ENCODE measurements around the gene HNRNPL. TPM values are rescaled to one million over a fixed set of nuclear protein-coding genes. Genes with fewer than 3 reads are reported as not detected.
A peak's percentile ranks its signal among the peaks of the same experiment; 100 is the strongest.

HNRNPL gene
- total and polyA plus RNA-seq, 2 donors (not counting 1 experiment from before 2014, with no cell fraction given): 292 to 418 TPM

DNA sequence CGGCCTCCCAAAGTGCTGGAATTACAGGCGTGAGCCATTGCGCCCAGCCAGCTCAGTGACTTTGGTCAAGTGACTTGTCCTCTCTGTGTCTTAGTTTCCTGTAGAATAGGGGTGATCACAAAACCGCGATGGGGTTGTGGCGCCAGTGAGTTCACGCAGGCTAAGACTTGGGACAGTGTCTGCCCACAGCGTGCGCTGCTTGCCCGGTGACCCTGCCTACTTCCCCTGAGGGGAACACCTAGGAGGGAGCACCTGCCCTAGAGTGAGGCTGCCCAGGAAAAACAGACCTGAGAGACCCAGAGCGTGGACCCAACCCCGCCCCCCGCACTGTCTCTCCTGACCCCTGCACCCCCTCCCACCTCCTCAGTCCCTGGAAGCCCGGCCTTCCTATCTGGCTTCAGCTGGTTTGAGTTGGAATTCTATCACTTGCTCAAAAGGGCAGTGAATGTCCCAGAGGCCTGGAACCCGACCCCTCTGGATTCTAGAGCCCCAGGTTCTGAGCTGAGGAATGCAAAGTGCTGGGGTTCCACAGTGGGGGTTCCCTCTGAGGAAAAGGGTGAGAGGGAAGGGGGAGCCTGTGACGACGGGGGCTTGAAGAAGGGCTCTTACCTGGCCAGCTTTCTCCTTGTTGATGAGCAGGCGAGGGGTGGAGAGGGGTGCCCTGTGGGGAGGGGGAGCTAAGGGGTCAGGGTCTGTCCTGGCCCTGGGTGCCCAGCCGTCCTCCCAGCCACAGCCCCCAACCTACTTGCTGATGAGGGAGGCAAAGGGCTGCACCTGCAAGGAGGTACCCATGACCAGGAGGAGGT lies 30.5 kb upstream of the HNRNPL start:
- no peaks in the 10 kb centered on the region for H4K20me1 ChIP-seq (ENCODE audit: control insufficient read depth, insufficient read depth, low read length, poor library complexity, severe bottlenecking)
- ChIA-PET POLR2A (interaction anchor here (1.1 to 4.2 kb wide), 2 partner anchors 11 to 29 kb away, joined by 3 to 23 read pairs; no protein-coding TSS in a partner anchor), CTCF (interaction anchor here (1.0 to 4.0 kb wide), 4 partner anchors 10 to 49 kb away, joined by 3 to 21 read pairs (median 12); partner anchors contain the start of gene ECH1)
- no peak overlapping the region for H3K4me3 ChIP-seq (ENCODE audit: control extremely low read depth in 1 of 5, extremely low read depth in 1 of 5, insufficient read depth in 1 of 5, low read depth in 2 of 5, low read length in 4 of 5)
- no peak overlapping the region for H3K4me3 Mint-ChIP-seq
- H3K9me3 ChIP-seq (ENCODE audit: control extremely low read depth in 1 of 3, control insufficient read depth in 2 of 3, insufficient read depth in 1 of 3, low read length in 2 of 3): no peaks in the 10 kb centered on the region
- DNase-seq (no peak), ATAC-seq (ENCODE audit: low read depth) (no peak)
- no peaks in the 10 kb centered on the region for H3K9me3 Mint-ChIP-seq (ENCODE audit: insufficient read depth)
- H3K4me2 ChIP-seq (replicated peaks; ENCODE audit: low read depth, low read length, poor library complexity, severe bottlenecking): no peak overlapping the region
- TF ChIP-seq EZH2 (IDR thresholded peaks at IDR 0.05; ENCODE audit: borderline replicate concordance, insufficient read depth, low read depth, low read length, poor library complexity, severe bottlenecking): no peak
- TF ChIP-seq, protein P1, sequence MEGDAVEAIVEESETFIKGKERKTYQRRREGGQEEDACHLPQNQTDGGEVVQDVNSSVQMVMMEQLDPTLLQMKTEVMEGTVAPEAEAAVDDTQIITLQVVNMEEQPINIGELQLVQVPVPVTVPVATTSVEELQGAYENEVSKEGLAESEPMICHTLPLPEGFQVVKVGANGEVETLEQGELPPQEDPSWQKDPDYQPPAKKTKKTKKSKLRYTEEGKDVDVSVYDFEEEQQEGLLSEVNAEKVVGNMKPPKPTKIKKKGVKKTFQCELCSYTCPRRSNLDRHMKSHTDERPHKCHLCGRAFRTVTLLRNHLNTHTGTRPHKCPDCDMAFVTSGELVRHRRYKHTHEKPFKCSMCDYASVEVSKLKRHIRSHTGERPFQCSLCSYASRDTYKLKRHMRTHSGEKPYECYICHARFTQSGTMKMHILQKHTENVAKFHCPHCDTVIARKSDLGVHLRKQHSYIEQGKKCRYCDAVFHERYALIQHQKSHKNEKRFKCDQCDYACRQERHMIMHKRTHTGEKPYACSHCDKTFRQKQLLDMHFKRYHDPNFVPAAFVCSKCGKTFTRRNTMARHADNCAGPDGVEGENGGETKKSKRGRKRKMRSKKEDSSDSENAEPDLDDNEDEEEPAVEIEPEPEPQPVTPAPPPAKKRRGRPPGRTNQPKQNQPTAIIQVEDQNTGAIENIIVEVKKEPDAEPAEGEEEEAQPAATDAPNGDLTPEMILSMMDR (IDR thresholded peaks at IDR 0.05): no peak
- H3K79me2 ChIP-seq (ENCODE audit: control insufficient read depth, insufficient read depth, low read length): peaks cover 12% of the 10 kb centered on the region
- peak overlapping the region; percentile 100 for H3K27ac Mint-ChIP-seq
- intact Hi-C loops (cut with micrococcal nuclease): no loop called here
- no peaks in the 10 kb centered on the region for H3K27me3 ChIP-seq (replicated peaks in 1 of 4; ENCODE audit: control extremely low read depth in 1 of 4, control insufficient read depth in 3 of 4, insufficient read depth in 4 of 4, low read length in 3 of 4)
- peaks cover 41% of the 10 kb centered on the region for H3K4me1 Mint-ChIP-seq
- 98% methylated on average over 13 of the region's 19 CpGs for WGBS (ENCODE audit: insufficient coverage)
- no peaks in the 10 kb centered on the region for H3K27me3 Mint-ChIP-seq
- H3K9ac ChIP-seq (ENCODE audit: low read length): no peak overlapping the region
- H3K27ac ChIP-seq (ENCODE audit: low read length in 2 of 2): peak overlapping the region; percentile 94 to 98
- no peak overlapping the region for H2AFZ ChIP-seq (ENCODE audit: insufficient read depth, low read depth, low read length, poor library complexity, severe bottlenecking)
- H3K36me3 ChIP-seq (replicated peaks in 1 of 2; ENCODE audit: control extremely low read depth in 1 of 2, control insufficient read depth in 1 of 2, extremely low read depth in 1 of 2, insufficient read depth in 2 of 2, low read length in 1 of 2): peaks cover 0 to 15% of the 10 kb centered on the region in 2 experiments
- peaks cover 35 to 44% of the 10 kb centered on the region in 2 donors for H3K4me1 ChIP-seq (ENCODE audit: control insufficient read depth in 2 of 2, insufficient read depth in 2 of 2, low read length in 2 of 2)

- POLR2A ChIA-PET: interaction anchor here (0.9 to 4.2 kb wide), 3 partner anchors 9 to 31 kb away, joined by 3 to 24 read pairs (median 23); partner anchors contain the start of gene HNRNPL
- Histone ChIP-seq H3K4me2 (replicated peaks; ENCODE audit: low read depth, low read length, poor library complexity, severe bottlenecking) (peak overlapping the region; percentile 92), H3K4me3 (ENCODE audit: control extremely low read depth in 1 of 5, extremely low read depth in 1 of 5, insufficient read depth in 1 of 5, low read depth in 2 of 5, low read length in 4 of 5) (peak overlapping the region in 1 of 5 experiments; percentile 73), H2AFZ (ENCODE audit: insufficient read depth, low read depth, low read length, poor library complexity, severe bottlenecking) (peak overlapping the region; percentile 86), H3K9ac (ENCODE audit: low read length) (peak overlapping the region; percentile 70), H3K79me2 (ENCODE audit: control insufficient read depth, insufficient read depth, low read length) (peaks cover 12% of the 10 kb centered on the region), H3K36me3 (replicated peaks in 1 of 2; ENCODE audit: control extremely low read depth in 1 of 2, control insufficient read depth in 1 of 2, extremely low read depth in 1 of 2, insufficient read depth in 2 of 2, low read length in 1 of 2) (peaks cover 0 to 15% of the 10 kb centered on the region in 2 experiments), H3K27ac (ENCODE audit: low read length in 2 of 2) (peak overlapping the region; percentile 94 to 98), H3K27me3 (replicated peaks in 1 of 4; ENCODE audit: control extremely low read depth in 1 of 4, control insufficient read depth in 3 of 4, insufficient read depth in 4 of 4, low read length in 3 of 4) (no peaks in the 10 kb centered on the region), H3K9me3 (ENCODE audit: control extremely low read depth in 1 of 3, control insufficient read depth in 2 of 3, insufficient read depth in 1 of 3, low read length in 2 of 3) (no peaks in the 10 kb centered on the region), H3K4me1 (ENCODE audit: control insufficient read depth in 2 of 2, insufficient read depth in 2 of 2, low read length in 2 of 2) (peaks cover 35 to 44% of the 10 kb centered on the region in 2 donors), H4K20me1 (ENCODE audit: control insufficient read depth, insufficient read depth, low read length, poor library complexity, severe bottlenecking) (no peaks in the 10 kb centered on the region)
- ATAC-seq (ENCODE audit: low read depth) (no peak), DNase-seq (no peak)
- CTCF ChIA-PET: interaction anchor here (0.9 to 5.8 kb wide), 8 partner anchors 8 to 477 kb away, joined by 3 to 43 read pairs (median 12); partner anchors contain the start of genes ECH1 and FAM98C
- peak overlapping the region; percentile 100 for H3K27ac Mint-ChIP-seq
- H3K4me3 Mint-ChIP-seq: no peak overlapping the region
- WGBS (ENCODE audit: insufficient coverage): 94% methylated on average over 8 of the region's 11 CpGs
- peaks cover 41% of the 10 kb centered on the region for H3K4me1 Mint-ChIP-seq
- H3K9me3 Mint-ChIP-seq (ENCODE audit: insufficient read depth): no peaks in the 10 kb centered on the region
- intact Hi-C loops (cut with micrococcal nuclease): loop anchor here (2.0 kb wide), 2 partner anchors 15 to 19 kb away; partner anchors contain the start of genes NFKBIB and SIRT2
- no peaks in the 10 kb centered on the region for H3K27me3 Mint-ChIP-seq
- TF ChIP-seq, protein P1 (IDR thresholded peaks at IDR 0.05): no peak
- TF ChIP-seq EZH2 (IDR thresholded peaks at IDR 0.05; ENCODE audit: borderline replicate concordance, insufficient read depth, low read depth, low read length, poor library complexity, severe bottlenecking): no peak
Observed at GRCh38 chr19:38879400-38879751, 29.6 kb upstream of the HNRNPL start.
